ENCODE results near the gene SPOCD1.
"Not testable (repeated sequence)": the region's sequence is repeated elsewhere in the genome, so short reads cannot be mapped to it uniquely, and the experiment has no call there.

SPOCD1 gene

DNA sequence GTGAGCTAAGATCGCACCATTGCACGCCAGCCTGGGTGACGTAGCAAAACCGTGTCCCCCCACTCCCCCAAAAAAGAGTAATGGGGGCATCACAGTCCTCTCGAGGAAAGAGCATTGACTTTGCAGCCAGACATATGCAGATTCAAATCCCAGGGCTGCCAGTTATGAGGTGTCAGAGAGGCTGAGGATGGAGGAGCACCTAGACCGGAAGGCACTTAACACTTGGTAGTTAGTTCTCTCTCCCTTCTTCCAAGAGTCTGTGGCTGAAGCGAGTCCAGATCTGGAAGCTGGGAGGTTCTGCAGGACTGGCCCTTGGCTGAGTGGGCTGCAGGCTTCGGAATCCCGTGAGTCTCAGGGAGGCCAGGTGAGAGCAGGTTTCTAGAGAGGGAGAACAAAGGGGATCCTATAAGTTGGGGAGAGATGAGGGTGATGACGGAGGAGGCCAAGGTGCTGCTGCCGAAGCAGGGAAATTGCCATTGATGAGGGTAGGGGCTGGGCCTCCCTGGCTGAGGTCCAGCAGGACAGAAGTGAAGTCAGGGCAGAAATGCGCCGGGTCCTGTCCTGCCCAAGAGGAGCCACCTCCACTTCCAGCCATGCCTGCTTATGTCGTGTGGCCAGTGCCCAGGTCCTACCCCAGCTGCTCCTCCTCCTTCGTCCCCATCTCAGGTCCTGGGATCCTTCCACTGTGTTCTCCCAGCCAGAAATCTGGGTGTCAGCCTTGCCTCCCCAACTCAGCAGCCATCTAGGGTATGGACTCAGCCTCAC, 13.3 kb upstream of the SPOCD1 start:
- DNase-seq = no peak

DNA sequence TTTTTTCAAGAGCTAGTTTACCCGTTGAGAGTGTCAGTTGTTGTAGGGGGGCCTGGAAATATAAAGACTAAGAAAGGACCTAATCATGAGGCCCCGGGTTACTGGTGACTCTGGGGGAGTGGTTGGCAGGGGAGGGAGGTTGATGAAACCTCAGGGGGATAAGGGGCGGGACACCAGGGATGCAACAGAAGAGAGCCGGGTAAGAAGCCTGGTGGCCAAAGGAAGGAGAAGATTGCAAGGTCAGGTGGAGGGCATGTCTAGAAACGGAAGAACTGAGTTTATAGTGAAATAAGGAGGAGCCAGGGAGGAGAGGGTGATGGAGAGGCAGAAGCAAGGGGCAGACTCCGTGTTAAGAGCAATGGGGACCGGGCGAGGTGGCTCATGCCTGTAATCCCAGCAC, 12.5 kb upstream of the SPOCD1 start:
- DNase-seq = no peak

DNA sequence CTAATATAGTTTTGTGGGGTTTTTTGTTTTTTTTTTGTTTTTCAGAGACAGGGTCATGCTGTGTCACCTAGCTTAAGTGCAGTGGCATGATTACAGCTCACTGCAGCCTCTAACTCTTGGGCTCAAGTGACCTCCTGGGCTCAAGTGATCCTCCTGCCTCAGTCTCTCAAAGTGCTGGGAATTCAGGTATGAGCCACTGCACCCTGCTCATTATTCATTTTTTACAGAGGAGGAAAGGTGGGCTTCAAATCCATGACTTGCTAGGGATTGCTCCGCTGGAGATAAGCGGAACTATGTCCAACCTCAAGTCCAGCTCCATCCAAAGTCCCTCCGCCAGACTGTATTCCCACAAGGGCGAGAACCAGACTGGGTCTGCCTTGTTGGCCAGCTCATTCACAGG, 8.0 kb upstream of the SPOCD1 start:
- no peak for DNase-seq

DNA sequence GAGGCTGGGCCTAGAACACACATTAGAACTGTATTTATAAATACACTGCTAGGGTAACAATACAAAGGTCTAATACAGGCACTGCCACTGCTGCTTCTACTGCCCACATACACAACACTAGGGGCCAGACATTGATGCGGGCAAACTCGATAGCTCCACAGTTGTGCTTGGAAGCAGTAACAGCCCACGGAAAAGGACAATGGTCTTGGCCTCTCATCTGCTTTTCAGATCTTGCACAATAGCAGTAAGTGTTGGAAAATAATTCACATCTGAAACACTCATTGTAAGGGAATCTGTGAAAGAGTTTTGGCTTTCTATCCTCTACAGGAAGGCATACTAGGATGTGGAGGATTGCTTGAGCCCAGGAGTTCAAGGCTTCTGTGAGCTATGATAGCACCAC, 6.9 kb upstream of the SPOCD1 start:
- DNase-seq = no peak

DNA sequence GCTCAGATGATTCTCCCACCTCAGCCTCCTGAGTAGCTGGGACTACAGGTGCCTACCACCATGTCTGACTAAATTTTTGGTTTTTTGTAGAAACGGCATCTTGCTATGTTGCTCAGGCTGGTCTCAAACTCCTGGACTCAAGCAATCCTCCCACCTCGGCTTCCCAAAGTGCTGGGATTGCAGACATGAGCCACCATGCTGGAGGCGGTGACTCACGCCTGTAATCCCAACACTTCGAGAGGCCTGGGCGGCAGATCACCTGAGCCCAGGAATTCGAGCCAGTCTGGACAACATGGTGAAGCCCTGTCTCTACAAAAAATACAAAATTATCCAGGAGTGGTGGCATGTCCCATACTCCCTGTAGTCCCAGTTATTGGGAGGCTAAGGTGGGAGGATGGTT, 4.4 kb upstream of the SPOCD1 start:
- not testable (repeated sequence) for DNase-seq

DNA sequence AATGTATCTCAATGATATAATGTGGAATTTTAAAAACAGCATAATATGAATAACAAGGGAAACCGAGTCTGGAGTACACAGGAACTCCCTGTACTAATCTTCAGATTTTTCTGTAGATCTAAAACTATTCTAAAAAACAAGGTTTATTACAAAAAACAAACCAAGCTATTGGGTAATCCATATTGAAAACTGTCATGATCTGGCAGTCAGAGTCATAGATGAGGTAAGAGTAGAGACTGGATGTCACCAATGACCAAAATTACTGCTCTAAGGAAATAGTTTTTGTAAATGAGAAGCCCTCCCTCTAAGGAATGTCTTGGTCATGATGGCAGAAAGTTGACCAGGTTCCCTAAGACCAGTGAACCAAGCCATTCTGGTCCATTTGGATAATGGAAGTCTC, 2.4 kb upstream of the SPOCD1 start:
- no peak for DNase-seq

DNA sequence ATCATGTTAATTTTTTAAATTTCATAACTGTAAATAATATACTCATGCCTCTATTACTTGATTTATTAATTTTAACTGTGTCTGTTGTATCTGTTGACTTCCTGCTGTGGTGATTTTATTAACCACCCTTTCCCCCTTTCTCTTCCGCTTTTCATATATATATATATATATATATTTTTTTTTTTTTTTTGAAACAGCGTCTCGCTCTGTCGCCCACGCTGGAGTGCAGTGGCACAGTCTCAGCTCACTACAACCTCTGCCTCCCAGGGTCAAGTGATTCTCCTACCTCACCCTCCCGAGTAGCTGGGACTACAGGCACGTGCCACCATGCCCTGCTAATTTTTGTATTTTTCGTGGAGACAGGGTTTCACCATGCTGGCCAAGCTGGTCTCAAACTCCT, 1.1 kb upstream of the SPOCD1 start:
- not testable (repeated sequence) for DNase-seq

DNA sequence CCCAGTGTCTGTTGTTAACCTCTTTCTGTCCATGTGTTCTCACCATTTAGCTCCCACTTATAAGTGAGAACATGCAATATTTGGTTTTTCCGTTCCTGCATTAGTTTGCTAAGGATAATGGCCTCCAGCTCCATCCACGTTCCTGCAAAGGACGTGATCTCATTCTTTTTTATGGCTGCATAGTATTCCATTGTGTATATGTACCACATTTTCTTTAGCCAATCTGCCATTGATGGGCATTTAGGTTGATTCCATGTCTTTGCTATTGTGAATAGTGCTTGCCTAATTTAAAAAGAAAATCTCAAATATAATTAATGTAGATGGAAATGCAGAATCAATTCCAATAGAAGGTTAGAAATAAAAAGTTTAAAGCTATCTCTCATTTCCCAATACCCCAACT, 679 bp upstream of the SPOCD1 start:
- not testable (repeated sequence) for DNase-seq

DNA sequence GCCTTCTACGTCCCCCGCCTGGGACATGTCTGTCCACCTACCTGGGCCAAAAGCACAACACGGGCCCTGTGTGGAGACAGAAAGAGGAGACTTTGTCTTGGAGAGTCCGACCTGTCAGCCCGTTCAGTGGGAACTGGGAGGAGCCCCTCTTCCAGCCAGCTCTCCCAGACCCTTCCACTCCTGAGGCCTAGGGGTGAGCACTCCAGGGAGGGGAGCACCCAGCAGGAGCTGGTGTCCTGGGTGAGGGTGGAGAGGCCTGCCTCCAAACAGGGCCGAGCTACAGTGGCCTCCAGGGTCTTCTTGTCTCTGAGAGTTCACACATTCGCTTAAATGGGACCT, 546 bp downstream of the SPOCD1 start:
- DNase-seq = no peak

DNA sequence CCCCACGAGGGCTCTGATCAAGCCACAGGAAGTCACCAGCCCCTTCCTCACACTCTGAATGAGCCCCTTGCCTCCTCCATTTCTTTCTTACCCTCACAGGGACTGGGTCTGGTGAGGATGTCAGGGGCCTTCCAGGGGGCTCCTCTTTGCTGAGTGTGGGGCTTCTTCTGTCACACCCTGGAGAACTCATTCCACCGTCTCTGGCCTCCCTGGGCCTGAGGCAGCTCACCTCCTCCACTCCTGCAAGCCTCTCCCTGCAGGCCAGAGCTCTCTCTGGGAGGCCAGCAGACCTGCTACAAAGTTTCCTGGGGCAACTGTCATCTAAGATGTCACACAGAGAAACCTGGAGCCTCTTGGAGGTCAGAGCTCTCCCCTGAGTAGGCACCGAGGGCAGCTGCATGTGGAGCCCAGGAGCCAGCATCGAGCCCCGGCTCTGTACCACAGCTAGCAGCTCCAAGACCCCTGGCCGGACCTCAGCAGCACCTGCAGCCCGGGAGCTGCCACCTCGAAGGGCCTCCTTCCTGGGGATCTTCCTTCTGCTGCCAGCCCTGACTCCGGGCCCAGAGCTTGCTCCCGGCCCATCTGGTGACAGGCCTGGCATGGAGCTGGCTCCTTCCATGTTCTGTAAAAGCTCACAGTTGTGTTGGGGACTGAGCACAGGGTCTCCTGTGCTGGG, 1.1 kb downstream of the SPOCD1 start:
- no peak for DNase-seq

DNA sequence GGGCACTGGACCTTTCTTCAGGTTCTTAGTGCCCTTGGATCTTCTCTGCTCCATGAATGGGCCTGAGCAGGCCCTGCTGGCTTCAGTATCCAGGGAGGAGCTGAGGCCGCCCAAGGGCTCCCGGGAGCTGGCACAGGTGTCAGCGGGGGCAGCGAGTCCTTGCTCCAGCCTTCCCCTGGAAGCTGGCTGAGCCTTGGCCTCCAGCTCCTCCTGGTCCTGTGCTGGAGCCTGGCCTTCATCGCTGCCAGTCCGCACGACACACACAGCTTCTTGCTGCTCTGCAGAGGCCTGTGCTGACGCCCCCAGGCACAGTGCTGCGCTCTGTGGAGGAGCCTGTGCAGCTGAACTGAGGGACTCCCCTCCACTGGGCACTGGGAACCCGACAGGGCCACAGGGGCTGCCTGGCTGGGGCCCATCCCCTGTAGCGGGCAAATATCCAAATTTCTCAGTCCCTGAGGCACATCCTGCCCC, 1.7 kb downstream of the SPOCD1 start:
- no peak for DNase-seq

DNA sequence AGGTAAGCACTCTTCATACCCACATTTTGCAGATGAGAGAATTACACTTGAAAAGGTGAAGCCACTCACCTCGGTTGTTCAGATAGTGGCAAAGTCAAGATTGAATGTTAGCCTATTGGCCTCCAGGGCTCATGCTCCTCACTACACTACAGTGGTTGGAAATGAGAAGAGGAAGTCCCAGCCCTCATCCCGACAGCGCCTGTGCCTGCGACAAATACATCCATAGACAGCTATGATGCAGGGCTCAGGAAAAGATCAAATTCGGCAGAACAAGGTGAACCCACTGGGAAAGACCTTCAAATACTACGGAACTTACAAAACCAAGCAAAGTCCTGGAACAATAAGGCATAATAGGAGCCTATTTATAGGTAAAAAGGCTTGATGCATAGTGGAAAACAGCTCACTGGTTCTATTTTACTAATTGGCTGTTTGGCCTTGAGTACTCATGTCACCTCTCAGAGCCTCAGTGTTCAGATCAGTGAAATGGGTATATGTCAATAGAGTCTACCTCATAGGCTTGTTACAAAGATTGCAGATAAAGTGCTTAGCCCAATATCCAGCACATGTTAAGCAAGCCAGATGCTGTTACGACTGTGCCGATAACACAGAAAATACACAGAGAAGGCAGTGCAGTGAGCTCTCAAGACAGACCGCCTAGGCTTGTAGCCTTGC, 3.5 kb downstream of the SPOCD1 start:
- DNase-seq = no peak

DNA sequence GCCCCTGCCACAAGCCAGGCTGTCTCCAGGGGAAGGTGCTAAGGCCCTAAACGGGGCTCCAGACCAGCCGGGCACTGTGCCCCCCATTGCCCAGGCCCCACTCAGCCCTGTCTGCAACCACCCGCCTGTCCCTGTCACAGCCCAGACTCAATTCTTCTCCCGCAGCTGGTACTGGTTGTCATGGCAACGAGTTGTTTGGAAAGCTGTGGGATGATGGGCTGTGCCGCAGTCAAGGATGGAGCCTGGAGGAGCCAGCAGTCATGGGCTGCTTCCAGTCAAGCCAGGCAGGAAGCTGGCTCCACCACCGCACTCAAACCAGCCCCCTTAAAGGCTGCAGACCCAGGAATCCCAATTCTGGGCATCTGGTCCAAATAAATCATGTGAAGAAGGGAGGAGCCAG, 4.2 kb downstream of the SPOCD1 start:
- DNase-seq = peak; percentile 7

DNA sequence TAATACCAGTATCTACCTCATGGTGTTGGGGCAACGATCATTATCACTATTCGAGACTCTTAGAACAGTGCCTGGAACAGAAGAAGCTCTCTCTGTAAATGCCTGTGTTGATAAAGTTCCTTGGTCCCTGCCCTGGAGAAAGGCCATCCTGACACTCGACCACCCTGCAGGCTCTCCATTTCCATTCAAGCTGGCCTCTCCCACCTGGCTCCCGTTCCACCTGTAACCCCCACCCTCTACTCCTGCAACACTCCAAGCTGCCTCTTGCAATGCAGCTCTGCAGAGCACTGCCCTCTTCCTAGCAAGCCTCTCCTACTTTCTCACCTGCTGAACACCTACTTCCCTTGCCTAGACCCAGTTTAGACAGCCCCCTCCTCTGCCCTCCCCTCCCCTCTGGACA, 6.1 kb downstream of the SPOCD1 start:
- DNase-seq = no peak

DNA sequence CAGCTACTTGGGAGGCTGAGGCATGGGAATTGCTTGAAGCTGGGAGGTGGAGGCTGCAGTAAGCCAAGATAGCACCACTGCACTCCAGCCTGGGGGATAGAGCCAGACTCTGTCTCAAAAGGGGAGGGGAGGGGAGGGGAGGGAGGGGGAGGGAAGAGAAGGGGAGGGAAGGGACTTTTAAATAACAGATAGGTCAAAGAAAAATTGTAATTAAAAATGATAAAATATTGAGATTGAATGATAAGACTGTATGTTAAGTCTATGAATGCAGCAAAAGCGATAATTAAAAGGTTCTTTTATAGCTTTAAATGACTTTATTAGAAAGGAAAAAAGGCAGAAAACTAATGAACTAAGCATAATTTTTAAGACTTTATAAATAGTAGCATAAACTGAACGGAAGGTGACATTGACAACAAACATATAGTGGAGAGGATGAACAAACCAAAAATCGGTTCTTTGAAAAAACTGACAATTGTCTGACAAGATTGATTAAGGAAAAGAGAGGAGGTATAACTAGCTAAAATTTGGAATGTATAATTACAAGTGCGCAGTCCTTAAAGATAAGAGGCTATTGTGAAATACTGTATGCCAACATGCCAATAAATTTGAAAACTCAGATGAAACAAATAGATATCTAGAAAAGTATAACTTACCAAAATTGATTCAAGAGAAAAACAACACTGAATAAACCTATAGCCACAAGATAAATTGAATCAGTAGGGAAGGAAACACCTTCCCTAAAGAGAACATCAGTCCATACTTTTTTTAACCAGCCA, 8.4 kb downstream of the SPOCD1 start:
- no peak for DNase-seq

DNA sequence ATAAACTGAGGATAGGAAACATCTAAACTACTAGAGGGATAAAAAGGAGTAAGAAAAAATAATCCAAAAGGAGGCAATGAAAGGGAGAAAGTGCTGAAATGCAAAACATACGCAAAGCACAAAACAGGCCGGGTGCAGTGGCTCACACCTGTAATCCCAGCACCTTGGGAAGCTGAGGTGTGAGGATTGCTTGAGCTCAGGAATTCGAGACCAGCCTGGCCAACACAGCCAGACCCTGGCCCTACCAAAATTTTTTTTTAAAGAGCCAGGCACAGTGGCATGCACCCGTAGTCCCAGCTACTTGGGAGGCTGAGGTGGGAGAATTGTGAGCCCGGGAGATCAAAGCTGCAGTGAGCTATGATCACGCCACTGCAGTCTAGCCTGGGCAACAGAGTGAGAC, 10.5 kb downstream of the SPOCD1 start:
- DNase-seq = no peak

DNA sequence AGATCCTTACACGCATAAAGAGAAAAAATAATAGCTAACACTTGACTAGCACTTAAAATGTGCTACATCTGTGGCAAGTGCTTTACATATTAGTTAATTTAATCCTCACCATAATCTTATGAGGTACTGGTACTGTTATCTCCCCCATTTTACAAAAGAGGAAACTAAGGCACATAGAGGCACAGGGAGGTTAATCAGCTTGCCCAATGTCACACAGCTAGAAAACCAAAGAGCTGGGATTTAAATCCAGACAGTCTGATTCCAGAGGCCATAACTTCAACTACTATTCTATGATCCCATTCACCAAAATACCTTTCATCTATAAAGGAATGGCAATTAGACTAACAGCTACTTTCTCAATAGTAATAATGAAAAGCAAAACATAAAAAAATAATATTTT, 11.7 kb downstream of the SPOCD1 start:
- no peak for DNase-seq

DNA sequence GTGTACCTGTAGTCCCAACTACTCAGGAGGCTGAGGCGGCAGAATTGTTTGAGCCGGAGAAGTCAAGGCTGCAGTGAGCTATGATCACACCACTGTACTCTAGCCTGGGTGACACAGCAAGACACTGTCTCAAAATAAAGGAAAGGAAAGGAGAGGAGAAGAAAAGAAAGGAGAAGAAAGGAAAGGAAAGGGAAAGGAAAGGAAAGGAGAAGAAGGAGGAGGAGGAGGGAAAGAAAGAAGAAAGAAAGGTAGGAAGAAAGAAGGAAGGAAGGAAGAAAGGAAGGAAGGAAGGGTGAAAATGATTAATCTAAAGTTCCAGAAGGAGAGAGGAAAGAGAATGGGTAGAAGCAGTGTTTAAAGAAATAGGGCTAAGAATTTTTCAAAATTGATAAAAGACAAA, 12.2 kb downstream of the SPOCD1 start:
- DNase-seq = no peak

DNA sequence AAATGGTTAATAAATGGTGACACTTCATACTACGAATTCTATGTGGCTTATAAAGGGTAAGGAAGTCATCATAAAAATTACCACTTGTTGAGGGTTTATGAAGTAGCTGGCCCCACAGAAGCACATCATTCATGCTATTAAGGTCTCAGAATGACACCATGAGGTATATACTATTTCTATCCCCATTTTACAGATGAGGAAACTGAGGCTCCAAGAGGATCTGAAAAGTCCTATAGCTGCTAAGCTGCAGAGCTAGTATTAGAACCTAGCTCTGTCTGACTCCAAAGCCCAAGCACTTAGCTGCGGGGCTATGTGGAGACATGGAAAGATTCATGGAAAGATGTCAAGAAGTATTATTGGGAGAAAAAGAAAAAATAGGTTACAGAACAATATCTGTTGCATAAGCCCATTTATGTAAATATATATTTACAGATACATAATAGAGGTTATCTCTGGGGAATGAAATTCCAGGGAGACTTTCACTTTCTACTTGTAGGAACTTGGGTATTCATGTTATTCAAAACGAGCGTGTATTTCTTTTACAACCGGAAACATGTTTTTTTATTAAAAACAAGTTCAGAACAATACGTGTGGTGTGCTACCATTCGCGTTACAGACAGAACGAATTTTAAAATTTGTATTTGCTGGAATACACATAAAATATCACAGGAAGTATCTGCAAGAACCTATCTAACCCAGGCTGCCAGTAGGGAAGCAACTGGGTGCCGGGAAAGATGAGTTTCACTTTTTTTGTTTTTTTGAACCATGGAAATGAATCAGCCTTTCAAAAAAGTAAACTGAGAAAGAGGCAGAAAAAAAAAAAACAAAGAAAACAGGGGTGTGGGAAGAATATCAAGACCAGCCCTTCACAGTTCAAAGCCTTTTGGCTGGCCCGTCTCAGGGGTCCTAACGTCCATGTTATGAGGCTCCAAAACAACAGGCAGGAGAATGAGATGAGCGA, 13.4 kb downstream of the SPOCD1 start:
- no peak for DNase-seq

DNA sequence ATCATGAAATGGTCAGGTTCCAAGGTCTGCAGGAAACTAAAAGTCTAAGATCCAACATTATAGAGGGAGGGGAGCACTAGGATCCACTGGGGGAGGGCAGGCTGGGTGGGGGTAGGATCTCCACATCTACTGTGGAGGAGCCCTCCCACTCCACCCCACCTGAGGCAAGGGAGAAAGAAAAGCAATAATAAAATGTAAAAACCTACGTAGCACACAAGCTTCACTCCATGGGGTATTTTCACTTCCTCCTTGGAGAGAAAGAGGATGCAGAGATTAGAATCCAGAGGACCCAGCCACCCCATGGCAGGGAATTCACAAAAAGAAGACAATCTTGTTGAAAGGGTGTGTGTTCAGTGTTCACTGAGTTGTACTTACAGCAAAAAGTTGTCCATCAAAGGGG, 14.4 kb downstream of the SPOCD1 start:
- DNase-seq = no peak

DNA sequence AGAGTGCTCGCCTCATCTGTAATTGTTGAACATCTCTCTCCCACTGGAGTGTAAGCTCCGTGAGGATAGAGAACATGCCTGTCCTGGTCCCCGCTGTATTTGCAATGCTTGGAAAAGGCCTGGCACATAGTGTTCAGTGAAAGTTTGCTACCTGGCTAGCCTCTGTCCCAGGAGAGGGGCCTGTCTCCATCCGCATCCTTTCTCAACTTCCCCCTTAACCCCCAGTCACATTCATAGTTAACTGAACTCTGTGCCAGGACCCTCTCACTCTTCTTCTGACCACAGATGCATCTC, 15.2 kb downstream of the SPOCD1 start:
- no peak for DNase-seq

DNA sequence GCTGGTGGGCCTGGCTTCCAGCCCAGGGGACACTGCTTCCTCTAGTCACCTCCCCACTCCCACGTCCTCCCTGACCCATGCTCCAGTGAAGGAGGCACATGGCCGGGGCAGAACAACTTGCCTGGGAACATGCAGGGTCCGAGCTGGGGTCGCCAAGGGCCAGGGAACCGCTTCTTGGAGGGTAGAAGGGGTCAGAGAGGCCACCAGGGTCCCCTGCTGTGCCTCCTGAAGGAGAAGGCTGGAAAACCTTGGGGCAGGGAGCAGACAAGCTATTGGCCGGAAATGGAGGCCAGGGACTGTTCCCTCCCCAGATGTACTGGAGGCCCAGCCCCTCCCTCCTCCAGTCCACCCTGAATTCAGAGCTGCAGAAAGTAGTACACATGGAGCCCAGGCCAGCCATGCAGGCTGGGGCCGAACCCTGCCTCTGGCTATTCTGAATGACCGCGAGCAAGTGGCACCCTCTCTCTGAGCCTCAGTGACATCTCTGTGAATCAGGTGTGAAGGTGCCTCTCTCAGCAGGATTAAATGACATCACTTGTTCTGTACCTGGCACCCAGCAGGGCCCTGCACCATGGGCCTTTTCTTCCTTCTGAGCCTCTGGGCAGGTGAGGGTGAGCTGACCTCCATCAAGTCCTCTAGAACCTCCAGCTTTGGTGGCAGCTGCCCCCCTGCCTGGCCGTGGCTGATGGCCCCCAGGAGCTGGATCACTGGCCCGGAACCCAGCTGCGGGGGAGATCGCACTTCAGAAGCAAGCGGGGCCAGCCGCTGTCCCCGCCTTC, 15.7 kb downstream of the SPOCD1 start:
- no peak for DNase-seq

All from NCI-H524 treated with DMSO at 0.1 percent for 48 hours (cell line).